Astrocyte of the cerebellum (primary cell): ENCODE data around the gene NOP53.

ENCODE experiments used
- DNase-seq: peaks from one replicate; pipeline ENCODE4 v3.0.0-alpha.2; 2011; ENCODE audit warnings: low read depth
- H3K4me3 ChIP-seq: 2 replicates; pipeline ENCODE4 v1.5.1; 2011; ENCODE audit warnings: mild to moderate bottlenecking, low read depth, low read length, moderate library complexity
- CTCF ChIP-seq: IDR thresholded peaks from 2 replicates; pipeline ENCODE4 v1.5.1; 2012; ENCODE audit warnings: low read length, low read depth, moderate library complexity, mild to moderate bottlenecking; ENCODE audit errors: missing control alignments
- in situ Hi-C: cut with HindIII; loops from 2 replicates; pipeline ENCODE4 v1.10.0; 2017; ENCODE audit warnings: low sequenced_read_pairs

The NOP53 gene

GRCh38 chr19:47745010-47745901 is at the start of gene NOP53:
NOP53 (plus strand) TSS chr19:47745546; CDS start chr19:47745560, 14 bp downstream.
- DNase-seq, result peak; percentile 96
- in situ Hi-C loops, result no loop called here
- peak within 1 kb of the TSS; percentile 75 for H3K4me3 ChIP-seq
- no peak for TF ChIP-seq CTCF

GRCh38 chr19:47696635-47697034 is 48.7 kb upstream of the NOP53 start:
- no peak for TF ChIP-seq CTCF
- no peak for DNase-seq
- no peak overlapping the region for H3K4me3 ChIP-seq
- in situ Hi-C loops, result no loop called here

GRCh38 chr19:47697863-47698609 is 47.3 kb upstream of the NOP53 start:
- peak; percentile 100 for TF ChIP-seq CTCF
- in situ Hi-C loops, result no loop called here
- DNase-seq, result peak; percentile 57
- no peak overlapping the region for H3K4me3 ChIP-seq

- in situ Hi-C loops, result no loop called here
- no peak overlapping the region for H3K4me3 ChIP-seq
- TF ChIP-seq CTCF, result no peak
- no peak for DNase-seq
Measured at GRCh38 chr19:47698631-47699359, 46.6 kb upstream of the NOP53 start.

GRCh38 chr19:47699360-47699917 is 45.9 kb upstream of the NOP53 start:
- in situ Hi-C loops, result no loop called here
- no peak for DNase-seq
- peak; percentile 82 for TF ChIP-seq CTCF
- H3K4me3 ChIP-seq, result no peak overlapping the region

GRCh38 chr19:47700934-47701716 is 44.2 kb upstream of the NOP53 start:
- no peak for TF ChIP-seq CTCF
- no peak for DNase-seq
- H3K4me3 ChIP-seq, result no peak overlapping the region
- in situ Hi-C loops, result no loop called here
